Karpas-422 (cell line): Measurements from ENCODE around the gene BSPRY. TPM values are rescaled to one million over a fixed set of nuclear protein-coding genes. Genes with fewer than 3 reads are reported as not detected.
"Not testable (repeated sequence)": the region's sequence is repeated elsewhere in the genome, so short reads cannot be mapped to it uniquely, and the experiment has no call there.

Experiments used
- DNase-seq: peaks from one replicate; pipeline ENCODE4 v3.0.0-alpha.2; 2015
- H2AFZ ChIP-seq: fragments of 200-600 bp; sonication (generic); 2 replicates; pipeline ENCODE4 v1.6.1; 2014; ENCODE audit warnings: antibody characterized with exemption, low read length, mixed read lengths
- H3K27ac ChIP-seq: fragments of 200-600 bp; sonication (generic); 2 replicates; pipeline ENCODE4 v1.5.1; 2014; ENCODE audit warnings: mild to moderate bottlenecking, low read length, moderate library complexity
- H3K27me3 ChIP-seq: fragments of 200-600 bp; sonication (generic); 2 replicates; pipeline ENCODE4 v1.6.1; 2014; ENCODE audit warnings: low read length, mixed read lengths
- H3K36me3 ChIP-seq: fragments of 200-600 bp; sonication (generic); 2 replicates; pipeline ENCODE4 v1.6.1; 2014; ENCODE audit warnings: low read length, mixed read lengths; ENCODE audit not compliant: insufficient read depth
- H3K4me1 ChIP-seq: fragments of 200-600 bp; sonication (generic); 2 replicates; pipeline ENCODE4 v1.6.1; 2014; ENCODE audit warnings: mild to moderate bottlenecking, low read length, mixed read lengths
- H3K4me2 ChIP-seq: fragments of 200-600 bp; sonication (generic); 2 replicates; pipeline ENCODE4 v1.6.1; 2014; ENCODE audit warnings: low read length, low read depth, mild to moderate bottlenecking; ENCODE audit not compliant: poor library complexity, severe bottlenecking
- H3K4me3 ChIP-seq: fragments of 200-600 bp; sonication (generic); 2 replicates; pipeline ENCODE4 v1.5.1; 2014; ENCODE audit warnings: mild to moderate bottlenecking, antibody characterized with exemption, low read length, mixed read lengths
- H3K79me2 ChIP-seq: fragments of 200-600 bp; sonication (generic); 2 replicates; pipeline ENCODE4 v1.6.1; 2014; ENCODE audit warnings: mild to moderate bottlenecking, low read length, mixed read lengths
- H3K9ac ChIP-seq: fragments of 200-600 bp; sonication (generic); 2 replicates; pipeline ENCODE4 v1.6.0; 2014; ENCODE audit warnings: low read length
- H3K9me2 ChIP-seq: fragments of 200-600 bp; sonication (generic), shearing (Covaris generic); replicated peaks from 2 replicates; pipeline ENCODE4 v1.6.0; 2014; ENCODE audit warnings: mild to moderate bottlenecking, low read length, moderate library complexity; ENCODE audit not compliant: insufficient read depth
- H3K9me3 ChIP-seq: fragments of 300-700, 200-600 bp; sonication (generic); 2 replicates; pipeline ENCODE4 v1.6.1; 2014; ENCODE audit warnings: low read length, mixed read lengths
- H4K20me1 ChIP-seq: fragments of 200-600 bp; sonication (generic); 2 replicates; pipeline ENCODE4 v1.6.1; 2014; ENCODE audit warnings: mild to moderate bottlenecking, antibody characterized with exemption, low read length, low read depth; ENCODE audit not compliant: insufficient read depth
- total RNA-seq: library from RNA; depleted of rRNA; stranded (reverse); fragments of >200 nt; shearing (Covaris generic); gene quantifications from 2 replicates; pipeline ENCODE4 v1.2.3, GENCODE V29; 2014; ENCODE audit warnings: low replicate concordance

The BSPRY gene
- total RNA-seq, 1 experiment from 2014 or later: not detected

DNA sequence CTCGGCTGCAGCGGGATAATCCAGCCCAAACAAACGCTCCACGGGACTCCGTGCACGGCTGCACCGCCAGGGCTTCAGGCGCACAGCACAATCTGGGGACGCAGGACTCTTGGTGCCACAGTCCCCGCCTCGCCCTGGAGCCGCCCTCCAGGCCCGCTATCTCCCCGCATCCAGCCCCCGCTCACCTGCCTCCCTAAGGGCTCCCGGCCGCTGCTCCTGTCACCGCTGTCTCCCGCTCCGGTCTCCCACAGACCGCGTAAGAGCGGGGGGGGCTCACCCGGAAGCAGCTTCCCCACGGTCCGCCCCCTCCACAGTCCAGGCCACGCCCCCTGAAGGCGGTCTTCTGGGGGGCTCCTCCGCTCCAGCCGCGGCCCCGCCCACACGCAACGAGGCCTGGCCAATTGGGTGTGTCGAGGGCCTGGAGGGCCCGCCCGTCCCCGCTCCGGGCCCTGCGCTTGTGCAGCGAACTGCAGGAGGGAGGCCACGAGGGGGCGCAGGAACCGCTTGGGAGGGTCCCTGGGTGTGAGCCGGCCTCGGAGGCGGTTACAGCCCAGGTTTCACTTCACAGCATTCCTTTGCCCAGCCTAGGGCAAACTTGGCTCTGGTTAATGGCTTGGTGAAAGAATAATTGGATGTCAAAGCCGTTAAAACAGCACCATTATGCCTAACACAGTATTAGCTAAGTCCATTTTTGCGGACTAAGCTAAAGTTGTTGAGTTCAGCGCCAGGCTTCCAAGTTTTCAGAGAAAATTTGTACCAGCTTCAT, 51.9 kb downstream of the BSPRY start, which contains the start of gene ALAD:
TSS of gene ALAD (minus strand) at position 258 of the 766 bp plus-strand sequence. CDS start 7,725 bp downstream, outside the sequence.
- no peaks in the 10 kb centered on the region for H3K9me3 ChIP-seq
- H3K27me3 ChIP-seq: no peaks in the 10 kb centered on the region
- H3K9me2 ChIP-seq: no peaks in the 10 kb centered on the region
- H4K20me1 ChIP-seq: no peaks in the 10 kb centered on the region
- peaks cover 16% of the 10 kb centered on the region for H3K4me1 ChIP-seq
- peak within 1 kb of the TSS; percentile 85 for H3K4me2 ChIP-seq
- peak within 1 kb of the TSS; percentile 94 for H3K9ac ChIP-seq
- peak; percentile 100 for DNase-seq
- H3K4me3 ChIP-seq: peak within 1 kb of the TSS; percentile 99
- peaks cover 31% of the 10 kb centered on the region for H3K79me2 ChIP-seq
- H3K27ac ChIP-seq: no peak within 1 kb of the TSS
- no peaks in the 10 kb centered on the region for H3K36me3 ChIP-seq
- H2AFZ ChIP-seq: peak within 1 kb of the TSS; percentile 74

DNA sequence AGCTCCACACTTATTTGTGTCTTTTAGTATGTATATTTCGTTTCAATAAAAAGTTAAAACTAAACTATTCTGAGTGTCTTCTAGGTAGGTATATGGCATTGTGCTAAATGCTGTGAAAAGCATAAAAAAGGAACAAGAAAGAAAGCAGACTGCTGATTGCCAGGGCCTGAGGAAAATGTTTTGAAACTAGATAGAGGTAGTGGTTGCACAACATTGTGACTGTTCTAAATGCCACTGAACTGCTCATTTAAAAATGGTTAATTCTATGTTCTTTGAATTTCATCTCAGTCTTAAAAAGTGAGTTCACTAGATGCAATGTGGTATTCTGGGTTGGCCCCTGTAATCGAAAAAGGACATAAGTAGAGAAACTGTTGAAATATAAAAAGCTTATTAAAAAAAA, 54.3 kb downstream of the BSPRY start:
- H3K9me2 ChIP-seq: no peaks in the 10 kb centered on the region

DNA sequence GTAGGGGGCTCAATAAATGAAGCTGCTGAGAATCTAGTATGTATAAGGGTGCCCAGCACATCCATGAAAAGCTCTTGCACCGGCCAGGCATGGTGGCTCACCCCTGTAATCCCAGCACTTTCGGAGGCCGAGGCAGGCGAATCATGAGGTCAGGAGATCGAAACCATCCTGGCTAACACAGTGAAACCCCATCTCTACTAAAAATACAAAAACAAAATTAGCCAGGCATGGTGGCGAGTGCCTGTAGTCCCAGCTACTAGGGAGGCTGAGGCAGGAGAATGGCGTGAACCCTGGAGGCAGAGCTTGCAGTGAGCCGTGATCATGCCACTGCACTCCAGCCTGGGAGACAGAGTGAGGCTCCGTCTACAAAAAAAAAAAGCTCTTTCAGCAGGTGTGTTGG, 57.0 kb downstream of the BSPRY start:
- H3K79me2 ChIP-seq: peaks cover 30% of the 10 kb centered on the region
- H3K4me2 ChIP-seq, H2AFZ ChIP-seq, H3K9me2 ChIP-seq, H3K9me3 ChIP-seq, H3K27ac ChIP-seq, H3K4me3 ChIP-seq, H3K27me3 ChIP-seq, DNase-seq, H4K20me1 ChIP-seq, H3K9ac ChIP-seq: not testable (repeated sequence)
- H3K36me3 ChIP-seq: peaks cover 15% of the 10 kb centered on the region
- peaks cover 32% of the 10 kb centered on the region for H3K4me1 ChIP-seq

More for the DNA sequence above, 54.3 kb downstream of the BSPRY start:
- peaks cover 38% of the 10 kb centered on the region for H3K79me2 ChIP-seq
- no peak for DNase-seq
- no peak overlapping the region for H3K27ac ChIP-seq
- no peaks in the 10 kb centered on the region for H3K27me3 ChIP-seq
- H4K20me1 ChIP-seq: no peaks in the 10 kb centered on the region
- peaks cover 31% of the 10 kb centered on the region for H3K4me1 ChIP-seq
- no peak overlapping the region for H3K4me2 ChIP-seq
- H2AFZ ChIP-seq: no peak overlapping the region
- no peaks in the 10 kb centered on the region for H3K9me3 ChIP-seq
- H3K4me3 ChIP-seq: no peak overlapping the region
- no peak overlapping the region for H3K9ac ChIP-seq
- peaks cover 12% of the 10 kb centered on the region for H3K36me3 ChIP-seq

DNA sequence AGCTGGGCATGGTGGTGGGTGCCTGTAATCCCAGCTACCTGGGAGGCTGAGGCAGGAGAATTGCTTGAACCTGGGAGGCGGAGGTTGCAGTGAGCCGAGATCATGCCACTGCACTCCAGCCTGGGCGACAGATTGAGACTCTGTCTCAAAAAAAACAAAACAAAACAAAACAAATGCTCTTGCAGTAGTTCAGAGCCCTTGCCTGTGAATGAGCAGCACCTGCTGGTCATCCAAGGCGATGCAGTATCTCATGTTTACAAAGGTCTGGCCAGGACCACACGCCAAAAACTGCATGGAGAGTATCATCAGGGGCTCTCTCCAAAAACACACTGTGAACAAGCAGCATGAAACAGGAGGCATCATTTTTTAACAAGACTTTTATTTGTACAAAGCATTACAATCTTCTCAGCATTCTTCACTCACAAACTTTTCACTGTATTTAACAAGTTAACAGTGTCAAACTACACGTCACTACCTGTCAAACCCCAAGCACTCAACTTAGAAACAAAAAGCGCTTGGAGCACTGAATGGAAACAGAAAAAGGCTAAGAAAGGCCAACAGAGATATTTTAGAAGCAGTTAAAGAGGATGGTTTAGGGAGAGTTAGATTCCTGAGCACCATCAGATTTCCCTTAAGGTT, 57.7 kb downstream of the BSPRY start:
- H3K36me3 ChIP-seq: peaks cover 15% of the 10 kb centered on the region
- H3K4me3 ChIP-seq, H4K20me1 ChIP-seq, H3K9me3 ChIP-seq, H3K9me2 ChIP-seq, H2AFZ ChIP-seq, H3K27me3 ChIP-seq, H3K27ac ChIP-seq: not testable (repeated sequence)
- H3K4me2 ChIP-seq: peak overlapping the region; percentile 12
- peak overlapping the region; percentile 98; the same call in 1 of the 2 replicates for H3K9ac ChIP-seq
- peaks cover 30% of the 10 kb centered on the region for H3K79me2 ChIP-seq
- DNase-seq: peak; percentile 78
- H3K4me1 ChIP-seq: peaks cover 32% of the 10 kb centered on the region

DNA sequence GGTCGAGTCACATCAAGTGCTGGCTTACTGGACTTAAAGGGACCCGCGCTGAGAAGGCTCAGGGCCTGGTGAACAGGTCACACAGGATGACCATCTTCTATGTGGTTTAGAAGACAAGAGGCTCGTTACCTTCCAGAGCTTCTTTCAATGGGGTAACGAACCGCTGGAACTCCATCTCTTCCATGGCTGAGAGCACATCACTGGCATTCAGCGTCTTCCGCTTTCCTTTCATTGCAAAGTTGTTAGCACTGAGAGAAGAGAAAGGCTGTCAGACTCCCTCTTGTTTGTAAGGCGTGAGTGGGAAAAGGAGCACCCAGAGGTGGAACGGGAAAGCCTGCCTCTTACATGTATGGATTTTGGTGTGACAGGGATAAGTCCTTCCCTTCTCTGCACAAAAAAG, 60.1 kb downstream of the BSPRY start:
- no peaks in the 10 kb centered on the region for H4K20me1 ChIP-seq
- no peaks in the 10 kb centered on the region for H3K9me2 ChIP-seq
- peak; percentile 72 for DNase-seq
- no peaks in the 10 kb centered on the region for H3K9me3 ChIP-seq
- no peak overlapping the region for H2AFZ ChIP-seq
- H3K4me1 ChIP-seq: peaks cover 32% of the 10 kb centered on the region
- peaks cover 15% of the 10 kb centered on the region for H3K36me3 ChIP-seq
- peak overlapping the region; percentile 99 for H3K4me2 ChIP-seq
- peaks cover 30% of the 10 kb centered on the region for H3K79me2 ChIP-seq
- peak overlapping the region; percentile 93 for H3K27ac ChIP-seq
- H3K27me3 ChIP-seq: no peaks in the 10 kb centered on the region
- H3K4me3 ChIP-seq: peak overlapping the region; percentile 97
- H3K9ac ChIP-seq: peak overlapping the region; percentile 98

DNA sequence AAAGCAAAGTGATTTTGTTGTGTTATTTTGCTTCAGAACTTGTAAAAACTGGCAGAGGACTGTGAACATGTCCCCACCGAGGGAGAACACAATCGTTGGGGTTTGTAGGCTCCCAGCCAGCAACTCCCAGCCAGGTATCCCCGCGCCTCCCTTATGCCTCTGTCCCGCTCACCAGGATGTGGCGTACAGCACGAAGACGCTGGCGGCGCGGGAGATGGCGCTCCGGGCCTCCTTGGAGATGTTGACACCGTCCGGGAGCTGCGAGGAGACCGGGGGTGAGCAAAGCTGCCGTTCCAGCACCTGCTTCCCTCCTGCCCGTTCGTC, 60.5 kb downstream of the BSPRY start:
- peak overlapping the region; percentile 99 for H3K4me2 ChIP-seq
- peaks cover 32% of the 10 kb centered on the region for H3K4me1 ChIP-seq
- H3K27me3 ChIP-seq: no peaks in the 10 kb centered on the region
- no peaks in the 10 kb centered on the region for H3K9me3 ChIP-seq
- H4K20me1 ChIP-seq: no peaks in the 10 kb centered on the region
- H3K79me2 ChIP-seq: peaks cover 30% of the 10 kb centered on the region
- H3K9ac ChIP-seq: peak overlapping the region; percentile 98
- peaks cover 15% of the 10 kb centered on the region for H3K36me3 ChIP-seq
- H2AFZ ChIP-seq: no peak overlapping the region
- peak overlapping the region; percentile 97 for H3K4me3 ChIP-seq
- no peak for DNase-seq
- H3K9me2 ChIP-seq: no peaks in the 10 kb centered on the region
- H3K27ac ChIP-seq: peak overlapping the region; percentile 93

DNA sequence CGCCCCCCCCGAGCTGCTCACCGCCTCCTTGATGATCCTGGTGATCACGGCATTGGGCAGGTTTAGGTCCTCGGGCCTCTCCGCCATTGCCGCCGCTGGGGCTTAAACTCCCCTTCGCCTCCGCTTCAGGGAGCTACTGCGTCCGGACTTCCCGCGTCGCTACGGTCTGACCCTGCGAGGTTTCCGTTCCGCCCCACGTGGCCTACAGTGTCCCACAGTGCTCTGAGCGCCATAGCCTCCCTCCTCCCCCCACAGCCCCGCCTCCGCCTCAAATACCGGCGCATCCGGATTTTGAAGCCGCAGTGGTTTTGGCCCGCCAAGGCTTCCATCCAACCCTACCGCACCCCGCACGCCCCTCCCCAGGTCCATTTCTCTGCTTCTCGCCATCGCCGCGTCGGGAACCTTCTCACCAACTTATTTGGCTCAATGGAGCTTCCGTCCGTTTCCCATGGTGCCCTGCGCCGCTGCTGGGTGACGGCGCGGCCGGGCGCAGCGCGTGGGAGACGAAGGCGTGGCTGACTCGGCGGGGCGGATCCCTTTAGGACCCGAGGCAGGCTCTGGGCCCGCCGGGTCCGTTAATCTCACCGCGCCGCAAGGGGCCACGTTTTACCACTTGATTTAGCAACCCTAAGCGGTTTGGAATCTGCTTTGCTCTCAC, 61.0 kb downstream of the BSPRY start, which contains the start of the genes C9orf43 and POLE3:
TSS of gene C9orf43 (plus strand) at position 541 of the 658 bp plus-strand sequence. CDS start 2,747 bp downstream, outside the sequence.
TSS of gene POLE3 (minus strand) at position 469 of the 658 bp plus-strand sequence. CDS start at position 87, 382 bp downstream.
- peaks cover 30% of the 10 kb centered on the region for H3K79me2 ChIP-seq
- peak within 1 kb of the TSS; percentile 93 for H3K27ac ChIP-seq
- H4K20me1 ChIP-seq: no peaks in the 10 kb centered on the region
- H3K4me3 ChIP-seq: peak within 1 kb of the TSS; percentile 97
- peaks cover 15% of the 10 kb centered on the region for H3K36me3 ChIP-seq
- no peaks in the 10 kb centered on the region for H3K9me3 ChIP-seq
- H3K9ac ChIP-seq: peak within 1 kb of the TSS; percentile 98
- no peaks in the 10 kb centered on the region for H3K27me3 ChIP-seq
- H3K4me1 ChIP-seq: peaks cover 32% of the 10 kb centered on the region
- H2AFZ ChIP-seq: peak within 1 kb of the TSS; percentile 72; the same call in 1 of the 2 replicates
- H3K4me2 ChIP-seq: peak within 1 kb of the TSS; percentile 99
- DNase-seq: peak; percentile 99
- no peaks in the 10 kb centered on the region for H3K9me2 ChIP-seq
